SU-DHL-6 (cell line): Measurements from ENCODE around the gene KY.

Source experiments
- EZH2phosphoT487 ChIP-seq: fragments of 200-600 bp; sonication (generic), shearing (Covaris generic); conservative IDR thresholded peaks from 2 replicates; pipeline ENCODE4 v1.6.1; 2018; ENCODE audit warnings: mild to moderate bottlenecking, antibody characterized with exemption, low read length, moderate library complexity, mixed read lengths
- TF ChIP-seq, protein P1 (sequence below): fragments of 200-600 bp; sonication (generic); IDR thresholded peaks from one replicate; pipeline ENCODE4 v1.5.1; 2017; ENCODE audit warnings: antibody characterized with exemption, mild to moderate bottlenecking, low read length, moderate library complexity; ENCODE audit not compliant: insufficient read depth, poor library complexity, severe bottlenecking

- TF ChIP-seq, protein P1, sequence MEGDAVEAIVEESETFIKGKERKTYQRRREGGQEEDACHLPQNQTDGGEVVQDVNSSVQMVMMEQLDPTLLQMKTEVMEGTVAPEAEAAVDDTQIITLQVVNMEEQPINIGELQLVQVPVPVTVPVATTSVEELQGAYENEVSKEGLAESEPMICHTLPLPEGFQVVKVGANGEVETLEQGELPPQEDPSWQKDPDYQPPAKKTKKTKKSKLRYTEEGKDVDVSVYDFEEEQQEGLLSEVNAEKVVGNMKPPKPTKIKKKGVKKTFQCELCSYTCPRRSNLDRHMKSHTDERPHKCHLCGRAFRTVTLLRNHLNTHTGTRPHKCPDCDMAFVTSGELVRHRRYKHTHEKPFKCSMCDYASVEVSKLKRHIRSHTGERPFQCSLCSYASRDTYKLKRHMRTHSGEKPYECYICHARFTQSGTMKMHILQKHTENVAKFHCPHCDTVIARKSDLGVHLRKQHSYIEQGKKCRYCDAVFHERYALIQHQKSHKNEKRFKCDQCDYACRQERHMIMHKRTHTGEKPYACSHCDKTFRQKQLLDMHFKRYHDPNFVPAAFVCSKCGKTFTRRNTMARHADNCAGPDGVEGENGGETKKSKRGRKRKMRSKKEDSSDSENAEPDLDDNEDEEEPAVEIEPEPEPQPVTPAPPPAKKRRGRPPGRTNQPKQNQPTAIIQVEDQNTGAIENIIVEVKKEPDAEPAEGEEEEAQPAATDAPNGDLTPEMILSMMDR = no peak
- TF ChIP-seq EZH2phosphoT487 = no peak
Observed at GRCh38 chr3:134618478-134619300, 32.1 kb downstream of the KY start.
